Medulla oblongata (tissue), 1 donor: Measurements from ENCODE around the gene IL1RL1.
A peak's percentile ranks its signal among the peaks of the same experiment; 100 is the strongest.

ENCODE experiments used
- DNase-seq: peaks from one replicate; pipeline ENCODE4 v3.0.0-alpha.2; 2015; ENCODE audit errors: extremely low spot score

Gene IL1RL1

DNA sequence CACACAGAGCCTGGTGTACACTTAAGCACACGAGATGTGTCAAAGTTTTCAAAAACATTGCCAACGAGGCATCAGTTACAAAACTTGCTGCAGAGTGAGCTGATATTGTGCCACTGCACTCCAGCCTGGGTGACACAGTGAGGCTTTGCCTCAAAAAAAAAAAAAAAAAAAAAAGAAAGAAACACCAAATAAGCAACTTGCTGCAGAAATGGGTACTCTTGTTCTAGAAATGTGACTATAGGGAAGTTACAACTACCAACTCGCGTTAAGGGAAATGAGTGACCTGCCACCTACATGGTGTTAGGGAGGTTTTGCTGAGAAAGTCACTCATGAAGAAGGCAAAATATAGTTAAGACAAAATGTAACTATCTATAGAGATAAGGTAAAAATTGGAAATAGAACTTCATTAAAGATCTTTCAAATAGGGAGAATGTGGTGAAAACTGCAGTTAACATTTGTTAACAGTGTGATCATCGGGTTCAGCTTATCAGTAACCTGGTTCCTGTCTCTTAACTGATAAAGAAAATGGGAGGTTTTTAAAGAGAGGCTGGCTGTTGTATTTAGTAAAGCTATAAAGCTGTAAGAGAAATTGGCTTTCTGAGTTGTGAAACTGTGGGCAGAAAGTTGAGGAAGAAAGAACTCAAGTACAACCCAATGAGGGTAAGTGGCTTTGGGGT is at the start of gene IL1RL1:
TSS of gene IL1RL1 (plus strand) at position 600 of the 677 bp plus-strand sequence. CDS start 26,702 bp downstream, outside the sequence.
- no peak for DNase-seq

DNA sequence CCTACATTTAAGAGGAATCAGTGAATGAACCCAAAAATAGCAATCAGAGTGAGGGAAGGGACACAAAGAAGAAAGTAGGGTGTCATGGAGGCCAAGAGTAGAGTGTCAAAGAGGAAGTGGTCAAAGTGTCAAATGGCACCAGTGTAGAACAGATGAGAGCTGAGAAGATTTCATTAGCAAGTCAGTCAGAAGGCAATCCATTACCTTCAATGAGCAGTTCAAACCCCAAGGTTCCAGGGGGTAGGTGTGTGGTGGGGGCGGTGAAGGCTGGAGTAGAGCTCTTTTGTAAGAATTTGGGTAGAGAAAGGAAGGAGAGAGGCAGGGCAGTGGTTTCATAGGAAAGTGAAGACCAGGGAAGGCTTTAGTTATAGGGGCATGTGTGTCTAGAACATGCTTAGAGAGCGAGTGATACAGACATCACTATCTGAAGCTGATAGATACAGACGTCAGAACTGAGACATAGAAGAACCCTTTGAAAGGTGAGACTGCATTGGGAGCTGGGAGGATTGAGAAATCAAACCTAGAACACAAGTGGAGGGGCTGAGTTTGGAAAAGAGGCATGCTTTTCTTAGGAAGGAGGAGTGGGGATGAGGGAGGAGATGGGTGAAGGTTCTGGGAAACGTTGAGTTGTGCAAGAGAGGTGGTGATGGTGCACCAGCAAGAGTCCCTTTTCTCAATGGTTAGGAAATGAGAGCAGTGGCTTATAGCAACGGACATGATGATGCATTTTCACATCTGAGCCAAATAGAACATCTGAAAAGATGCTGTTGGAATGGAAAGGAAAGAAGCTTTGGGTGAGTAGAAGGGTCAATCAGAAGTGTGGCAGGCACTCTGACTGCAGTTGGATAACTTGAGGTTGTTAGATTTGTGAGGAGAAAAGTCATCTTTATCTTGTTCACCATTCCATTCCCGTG is 48.9 kb upstream of the IL1RL1 start:
- DNase-seq, result no peak

DNA sequence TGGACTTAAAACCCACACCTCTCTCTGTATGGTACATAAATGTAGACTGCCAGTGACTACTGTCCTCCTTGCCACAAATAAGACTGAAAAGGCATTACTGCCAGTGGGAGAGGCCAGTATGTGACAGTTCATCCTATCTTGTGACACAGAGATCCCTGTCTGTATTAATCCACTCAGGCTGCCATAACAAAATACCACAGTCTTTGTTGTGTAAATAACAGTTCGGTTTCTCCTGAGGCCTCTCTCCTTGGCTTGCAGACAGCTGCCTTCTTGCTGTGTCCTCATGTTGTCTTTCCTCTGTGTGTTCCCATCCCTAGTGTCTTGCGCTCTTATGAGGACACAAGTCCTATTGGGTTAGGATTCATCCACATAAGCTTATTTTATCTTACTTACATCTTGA is 46.4 kb upstream of the IL1RL1 start:
- DNase-seq, result no peak

DNA sequence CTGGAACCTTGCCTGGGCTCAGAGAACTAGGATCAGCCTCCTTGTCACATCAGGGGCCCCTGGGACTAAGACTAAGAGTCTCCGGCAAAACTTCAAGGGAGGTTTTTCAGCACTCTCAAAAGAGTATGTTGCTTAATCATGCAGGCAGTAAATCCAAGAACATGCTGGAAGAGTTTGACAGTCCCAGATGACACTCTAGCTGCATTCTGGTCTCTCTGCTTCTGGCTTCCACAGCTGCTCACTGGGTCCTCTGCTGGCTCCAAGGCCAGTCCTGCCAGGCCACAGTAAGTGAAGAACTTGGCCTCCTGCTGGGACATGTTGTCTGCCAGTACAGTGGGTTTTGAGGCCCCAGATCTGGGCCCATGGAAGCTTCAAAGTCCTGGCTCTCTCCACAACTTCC is 45.2 kb upstream of the IL1RL1 start:
- no peak for DNase-seq

DNA sequence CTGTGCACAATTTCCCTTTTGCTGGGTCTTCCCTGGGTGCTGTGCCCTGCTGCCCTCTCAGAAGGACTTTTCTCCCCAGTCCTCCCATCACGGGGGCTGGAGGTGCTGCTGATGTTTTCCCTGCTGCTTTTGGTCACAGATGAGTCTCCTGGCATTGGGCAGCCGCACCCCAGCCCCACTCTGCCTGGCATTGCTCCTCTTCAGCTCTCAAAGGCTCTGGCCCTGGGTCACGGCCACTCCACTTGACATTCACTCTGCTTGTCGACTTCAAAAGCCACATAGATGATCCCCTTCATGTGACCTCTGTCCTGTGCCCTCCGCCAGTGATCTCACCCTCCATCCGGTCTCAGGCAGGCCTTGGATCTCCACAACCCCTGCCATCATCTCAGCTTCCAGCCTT is 43.6 kb upstream of the IL1RL1 start:
- no peak for DNase-seq

DNA sequence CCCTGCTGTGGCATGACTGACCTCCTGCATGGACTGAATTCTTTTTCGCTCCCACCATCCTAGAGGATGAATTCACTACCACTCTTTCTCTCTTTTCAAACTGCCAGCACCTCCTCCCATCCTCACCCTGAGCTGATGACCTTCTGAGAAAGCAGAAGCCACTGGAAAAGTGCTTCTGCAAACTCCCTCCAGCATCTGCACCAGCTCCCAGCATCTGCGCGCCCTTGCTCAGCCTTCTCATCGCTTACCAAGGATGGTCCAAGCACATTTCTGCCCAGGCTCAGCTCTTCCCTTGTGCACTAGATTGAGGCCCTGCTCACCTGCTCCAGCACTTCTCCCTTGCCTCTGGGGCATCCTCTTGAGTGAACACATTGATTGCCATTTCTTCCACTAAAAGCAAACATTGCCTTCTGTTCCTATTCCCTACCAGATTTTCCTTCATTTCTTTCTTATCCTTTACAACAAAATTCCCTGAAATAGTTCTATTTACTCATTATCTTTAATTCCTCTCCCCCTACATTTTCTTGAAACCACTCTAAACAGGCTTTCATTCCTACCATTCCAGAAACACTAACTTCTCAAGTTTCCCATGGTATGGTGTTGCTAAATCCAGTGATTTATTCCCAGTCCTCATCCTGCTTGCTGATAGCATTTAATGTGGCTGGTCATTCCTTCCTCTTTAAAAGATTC is 42.7 kb upstream of the IL1RL1 start:
- DNase-seq, result no peak

DNA sequence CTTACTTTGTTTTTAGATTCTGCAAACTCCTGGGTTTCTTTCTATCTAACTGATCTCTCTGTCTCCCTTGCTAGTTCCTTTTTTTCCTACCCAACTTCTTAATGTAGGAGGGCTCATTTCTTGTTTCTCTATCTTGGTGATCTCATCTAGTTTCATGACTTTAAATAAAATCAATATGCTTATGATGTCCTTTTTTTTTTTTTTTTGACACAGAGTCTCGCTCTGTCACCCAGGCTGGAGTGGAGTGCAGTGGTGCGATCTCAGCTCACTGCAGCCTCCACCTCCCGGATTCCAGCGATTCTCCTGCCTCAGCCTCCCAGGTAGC is 42.2 kb upstream of the IL1RL1 start:
- no peak for DNase-seq

DNA sequence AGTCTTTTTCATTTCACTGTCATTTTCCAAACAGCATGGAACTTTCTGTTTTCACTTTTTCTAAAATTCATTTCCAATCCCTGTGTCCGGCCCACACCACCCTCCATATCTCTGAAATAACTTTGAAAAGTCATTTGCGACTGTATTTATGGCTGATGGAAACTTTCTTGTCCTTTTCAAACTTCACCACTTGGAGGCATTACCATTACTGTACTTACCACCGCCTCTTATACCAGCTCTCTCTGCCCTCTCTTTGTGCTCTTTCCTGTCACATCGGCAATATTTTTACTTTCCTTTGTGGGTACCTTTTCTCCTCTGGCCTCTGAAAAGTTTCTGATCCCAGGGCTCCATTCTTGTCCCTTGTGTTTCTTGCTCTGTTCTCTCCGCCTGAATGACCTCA is 39.5 kb upstream of the IL1RL1 start:
- DNase-seq, result no peak

DNA sequence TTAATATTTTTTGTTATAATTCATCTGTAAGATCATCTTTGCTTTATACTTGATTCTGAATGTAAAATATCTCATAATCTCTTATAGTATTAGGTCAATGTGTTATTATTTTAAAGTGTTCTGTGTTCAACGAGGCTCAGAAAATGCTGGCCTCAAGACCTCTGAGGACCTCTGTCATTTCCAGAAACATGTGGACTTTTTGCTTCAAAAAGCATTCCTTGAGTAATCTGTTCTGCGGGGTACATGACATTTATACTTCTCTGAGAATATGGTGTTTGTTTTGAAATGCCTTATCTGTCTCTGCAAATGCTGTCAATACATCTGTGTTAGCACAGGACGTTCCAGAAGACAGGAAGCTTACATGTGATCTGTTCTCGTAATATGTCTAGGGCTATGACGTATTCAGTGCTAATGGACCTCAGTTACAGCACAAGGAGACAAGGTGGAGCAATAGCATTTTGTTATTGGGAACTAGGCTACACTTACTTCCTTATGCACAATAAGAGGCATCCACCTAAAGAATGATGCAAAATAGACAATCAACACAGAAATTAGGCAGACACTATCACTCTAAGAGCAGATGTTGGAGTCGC is 37.6 kb upstream of the IL1RL1 start:
- no peak for DNase-seq

DNA sequence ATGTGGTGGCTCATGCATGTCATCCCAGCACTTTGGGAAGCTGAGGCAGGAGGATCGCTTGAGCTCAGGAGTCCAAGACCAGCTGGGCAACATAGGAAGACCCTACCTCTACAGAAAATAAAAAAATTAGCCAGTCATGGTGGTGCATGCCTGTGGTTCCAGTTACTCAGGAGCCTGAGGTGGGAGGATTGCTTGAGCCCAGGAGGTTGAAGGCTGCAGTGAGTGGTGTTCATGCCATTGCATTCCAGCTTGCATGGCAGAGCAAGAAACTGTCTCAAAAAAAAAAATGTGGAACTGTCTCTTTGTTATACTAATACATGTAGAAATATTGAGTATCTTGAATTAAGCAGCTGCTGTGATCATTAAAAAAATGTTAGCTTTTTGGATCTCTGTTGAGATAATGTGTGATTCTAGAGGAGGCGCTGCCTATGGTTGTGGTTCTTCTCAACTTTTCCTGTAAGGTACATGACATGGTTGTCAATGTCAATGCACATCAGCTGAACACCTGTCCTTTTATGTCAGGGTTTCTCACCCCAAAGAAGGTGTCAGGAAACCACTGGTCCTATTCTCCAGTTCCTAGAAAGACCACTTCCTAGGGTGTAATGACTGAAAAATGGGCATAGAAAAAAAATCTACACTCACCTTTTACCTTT is 34.7 kb upstream of the IL1RL1 start:
- no peak for DNase-seq

DNA sequence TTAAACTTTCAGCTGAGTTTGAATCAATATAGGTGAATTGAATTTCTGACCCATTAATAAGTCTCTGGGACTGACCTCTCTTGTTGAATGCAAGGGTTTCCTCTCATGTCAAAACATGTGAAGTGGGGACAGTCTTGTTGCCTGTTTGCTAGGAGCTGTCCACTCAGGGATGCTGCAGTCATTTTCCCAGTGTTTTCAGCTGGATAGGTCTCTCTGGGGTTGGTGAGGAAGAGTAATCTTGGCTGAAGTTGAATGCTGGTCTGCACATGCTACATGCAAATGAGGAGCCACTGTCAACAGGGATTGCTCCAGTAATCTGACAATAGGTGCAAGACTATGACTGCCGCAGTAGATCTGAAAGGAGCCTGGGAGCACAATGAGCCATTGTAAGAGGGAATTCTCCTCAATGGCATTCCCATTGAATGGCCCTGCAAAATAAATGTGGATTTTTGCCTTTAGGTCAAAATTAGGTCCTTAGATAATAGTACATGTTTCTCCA is 34.1 kb upstream of the IL1RL1 start:
- DNase-seq, result no peak

DNA sequence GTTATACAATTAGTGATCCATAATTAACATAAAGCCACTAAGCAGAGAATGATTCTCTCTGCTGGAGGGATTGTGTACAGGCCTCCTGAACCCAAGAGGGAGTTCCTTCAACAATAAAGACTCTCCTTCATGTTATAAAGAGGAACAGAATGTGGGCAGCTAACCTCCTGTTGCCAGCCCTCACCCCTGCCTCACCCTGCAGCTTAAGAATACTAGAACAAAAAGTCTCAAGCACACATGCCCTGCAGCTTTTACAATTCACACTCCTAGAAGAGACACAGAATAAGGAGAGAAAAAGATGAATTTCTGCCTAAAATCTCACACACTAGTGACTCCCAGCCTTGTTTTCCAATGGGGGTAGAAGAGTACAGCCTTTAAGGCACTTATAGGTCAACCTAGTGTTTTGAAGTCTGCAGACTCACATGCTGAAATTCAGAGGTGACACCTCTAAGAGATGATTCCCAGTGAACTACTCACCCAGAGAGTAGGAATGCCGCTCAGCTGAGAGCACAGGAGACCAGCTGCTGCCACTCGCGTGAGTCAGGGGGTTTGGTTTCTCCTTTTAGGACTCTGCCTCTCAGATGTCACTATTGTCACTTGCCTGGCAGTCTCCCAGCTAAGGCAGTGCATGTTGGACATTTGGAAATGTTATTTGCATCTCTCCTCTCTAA is 32.5 kb upstream of the IL1RL1 start:
- no peak for DNase-seq

DNA sequence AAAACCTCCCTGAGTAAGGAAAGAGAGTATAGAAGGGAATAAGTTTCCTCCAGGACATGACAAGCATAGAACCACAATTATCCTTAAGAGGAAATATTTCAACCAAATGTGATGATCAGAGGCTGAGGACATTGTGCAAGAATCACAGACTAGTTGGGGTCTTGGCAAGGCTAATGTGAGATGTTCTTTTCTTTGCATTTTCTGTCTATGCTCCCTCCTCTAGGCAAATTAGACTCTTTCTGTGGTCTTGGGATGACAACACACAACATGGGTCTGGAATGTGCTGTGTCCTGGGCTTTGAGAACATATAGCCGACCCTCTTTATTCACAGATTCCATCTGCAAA is 32.0 kb upstream of the IL1RL1 start:
- no peak for DNase-seq

DNA sequence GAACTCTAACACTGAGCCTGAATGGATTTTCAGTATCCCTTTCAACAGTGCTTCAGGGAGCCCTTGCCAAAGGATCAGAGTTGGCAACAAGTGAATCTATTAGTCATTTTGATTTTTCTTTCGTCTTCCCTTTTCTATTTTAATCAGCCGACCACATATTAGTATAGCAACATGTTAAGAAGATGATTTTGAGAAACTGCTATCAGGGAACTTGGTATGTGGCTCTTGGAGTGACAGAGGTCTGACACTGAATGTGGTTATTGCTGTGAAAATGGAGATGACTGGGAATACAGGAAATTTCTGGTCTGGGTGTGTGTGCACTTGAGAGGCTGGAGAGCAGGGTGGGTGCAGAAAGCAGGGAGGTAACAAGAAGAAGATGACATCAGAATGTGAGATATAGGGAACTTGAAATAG is 28.7 kb upstream of the IL1RL1 start:
- peak; percentile 6 for DNase-seq

DNA sequence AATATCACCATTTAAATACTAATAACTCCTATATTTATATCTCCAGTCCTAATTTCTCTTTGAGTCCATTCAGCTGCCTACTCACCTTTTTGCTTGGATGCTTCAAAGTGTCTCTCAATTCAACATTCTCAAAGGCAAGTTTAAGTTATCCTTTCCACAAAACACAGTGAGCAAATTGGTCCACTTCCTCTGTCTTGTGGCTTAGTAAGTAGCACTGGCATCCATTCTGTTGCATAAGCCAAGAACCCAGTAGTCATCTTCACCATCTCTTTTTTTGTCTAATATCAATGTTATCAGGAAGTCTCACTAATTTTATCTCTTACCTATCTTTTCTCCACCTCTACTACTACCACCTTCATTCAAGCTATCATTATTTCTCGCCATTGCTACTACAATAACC is 27.4 kb upstream of the IL1RL1 start:
- no peak for DNase-seq

DNA sequence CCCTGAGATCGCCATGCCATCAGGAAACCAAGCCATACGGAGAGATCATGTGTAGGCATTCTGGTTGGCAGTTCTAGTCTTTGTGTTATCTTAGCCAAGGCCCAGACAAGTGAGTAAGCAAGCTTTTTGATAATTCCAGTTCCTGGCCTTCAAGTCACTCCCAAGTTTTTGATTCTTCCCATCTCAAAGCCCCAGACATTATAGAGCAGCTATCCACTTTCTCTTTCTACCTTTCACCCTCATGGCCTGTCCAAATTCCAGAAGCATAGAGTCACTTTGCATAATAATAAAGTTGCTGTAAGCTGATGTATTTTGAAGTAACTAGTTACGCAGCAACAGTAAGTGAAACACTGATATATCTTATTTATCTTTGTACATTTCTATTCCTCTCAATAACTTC is 26.8 kb upstream of the IL1RL1 start:
- no peak for DNase-seq

DNA sequence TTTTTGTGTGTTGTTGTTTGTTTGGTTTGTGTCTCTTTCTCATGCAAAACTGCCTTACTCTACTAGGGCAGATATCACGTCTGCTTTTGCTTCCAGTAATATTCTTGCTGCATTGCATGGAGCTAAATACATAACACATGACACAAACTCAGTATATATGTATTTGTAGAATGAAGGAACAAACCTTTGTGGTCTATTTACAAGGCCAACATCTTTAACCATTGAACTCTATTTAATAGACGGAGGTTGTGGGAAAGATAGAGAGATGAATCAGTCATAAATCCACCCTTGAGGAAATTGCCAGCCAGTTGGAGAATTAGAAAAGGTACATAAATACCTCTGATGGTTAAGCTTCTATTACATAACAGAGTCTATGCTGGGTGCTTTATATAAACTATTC is 26.0 kb upstream of the IL1RL1 start:
- DNase-seq, result no peak

DNA sequence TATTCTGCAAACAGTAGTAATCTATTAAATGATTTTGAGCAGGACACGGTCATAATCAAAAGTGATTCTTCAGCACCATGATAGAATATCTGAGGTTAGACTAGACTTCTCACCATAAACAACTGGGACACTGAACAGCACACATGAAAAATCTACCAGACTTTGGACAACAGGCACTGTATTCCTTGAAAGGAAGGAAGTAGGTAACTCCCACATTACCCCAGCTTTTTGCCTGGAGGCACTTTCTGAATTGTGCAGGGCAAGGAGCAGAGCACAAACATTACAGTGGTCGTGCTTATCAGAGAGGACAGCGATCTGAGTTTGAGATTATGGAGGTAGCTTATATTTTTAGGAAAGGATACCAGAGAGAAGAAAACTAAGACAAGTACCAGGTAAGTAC is 25.3 kb upstream of the IL1RL1 start:
- DNase-seq, result no peak

DNA sequence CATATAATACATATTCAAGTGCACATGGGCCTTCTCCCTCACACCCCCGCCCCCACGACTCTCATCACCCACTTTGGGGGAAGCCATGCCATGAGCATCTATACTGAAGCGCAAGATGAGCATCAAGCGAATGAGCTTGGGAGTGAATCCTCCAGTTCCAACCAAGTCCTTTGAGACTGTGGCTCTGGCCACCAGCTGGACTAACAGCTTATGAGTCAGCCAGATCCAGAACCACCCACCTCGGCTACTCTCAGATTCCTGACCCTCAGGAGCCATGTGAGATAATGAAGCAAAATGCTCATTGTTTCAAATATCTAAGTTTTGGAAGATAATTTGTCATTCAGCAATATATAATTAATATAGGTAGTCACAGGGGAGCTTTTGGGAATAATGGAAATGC is 22.2 kb upstream of the IL1RL1 start:
- no peak for DNase-seq

DNA sequence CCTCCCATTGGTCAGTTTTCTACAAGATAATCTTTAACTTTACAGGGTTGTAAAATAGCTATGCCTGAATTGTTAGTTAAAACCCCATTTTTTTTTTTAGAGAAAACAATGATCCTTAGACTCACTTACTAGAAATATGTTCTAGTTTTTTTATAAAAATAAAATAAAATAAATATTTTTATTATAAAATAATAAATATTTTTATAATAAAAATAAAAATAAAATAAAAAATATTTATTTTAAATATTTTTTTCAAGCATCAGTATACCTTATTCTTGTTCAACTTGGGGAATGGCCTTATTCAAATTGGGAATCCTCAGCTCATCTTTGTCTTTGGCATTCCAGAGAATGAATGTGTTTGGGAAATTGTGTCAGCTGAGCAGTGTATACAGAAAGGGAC is 20.8 kb upstream of the IL1RL1 start:
- DNase-seq, result no peak
